Measurements from ENCODE around the gene SLAMF1.
"Not testable (repeated sequence)": the region's sequence is repeated elsewhere in the genome, so short reads cannot be mapped to it uniquely, and the experiment has no call there.

Gene SLAMF1, protein sequence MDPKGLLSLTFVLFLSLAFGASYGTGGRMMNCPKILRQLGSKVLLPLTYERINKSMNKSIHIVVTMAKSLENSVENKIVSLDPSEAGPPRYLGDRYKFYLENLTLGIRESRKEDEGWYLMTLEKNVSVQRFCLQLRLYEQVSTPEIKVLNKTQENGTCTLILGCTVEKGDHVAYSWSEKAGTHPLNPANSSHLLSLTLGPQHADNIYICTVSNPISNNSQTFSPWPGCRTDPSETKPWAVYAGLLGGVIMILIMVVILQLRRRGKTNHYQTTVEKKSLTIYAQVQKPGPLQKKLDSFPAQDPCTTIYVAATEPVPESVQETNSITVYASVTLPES

DNA sequence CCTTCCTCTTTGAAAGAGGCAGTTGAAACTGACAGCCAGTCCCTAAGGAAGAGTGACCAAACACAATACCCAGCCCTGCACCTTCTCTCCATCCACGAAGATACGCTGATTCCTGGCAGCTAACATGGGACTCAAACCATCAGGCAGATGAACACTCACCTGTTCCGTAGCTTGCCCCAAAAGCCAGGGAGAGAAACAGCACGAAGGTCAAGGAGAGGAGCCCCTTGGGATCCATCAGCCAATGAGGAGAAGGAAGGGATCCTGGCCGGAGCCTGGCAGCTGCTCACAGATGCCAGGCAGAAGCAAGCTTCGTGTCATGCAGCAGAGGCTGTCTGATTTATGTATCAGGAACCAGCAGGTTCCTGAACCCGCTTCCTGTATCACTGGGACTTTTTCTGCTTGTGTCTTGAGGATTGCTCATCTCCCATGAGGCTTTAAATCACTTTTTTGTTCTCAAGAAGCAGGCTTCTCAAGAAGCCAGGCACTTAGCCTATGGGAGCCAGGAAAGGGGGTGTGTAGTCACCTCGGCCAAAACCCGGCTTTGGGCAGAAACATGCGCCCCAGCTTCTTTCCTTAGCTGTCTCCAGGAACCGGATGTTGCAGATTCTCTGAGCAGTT is at the start of gene SLAMF1:
TSS of gene SLAMF1 (minus strand) at position 334 of the 618 bp plus-strand sequence. CDS start at position 235, 99 bp downstream.
- DNase-seq (ENCODE audit: low read depth) = no peak

DNA sequence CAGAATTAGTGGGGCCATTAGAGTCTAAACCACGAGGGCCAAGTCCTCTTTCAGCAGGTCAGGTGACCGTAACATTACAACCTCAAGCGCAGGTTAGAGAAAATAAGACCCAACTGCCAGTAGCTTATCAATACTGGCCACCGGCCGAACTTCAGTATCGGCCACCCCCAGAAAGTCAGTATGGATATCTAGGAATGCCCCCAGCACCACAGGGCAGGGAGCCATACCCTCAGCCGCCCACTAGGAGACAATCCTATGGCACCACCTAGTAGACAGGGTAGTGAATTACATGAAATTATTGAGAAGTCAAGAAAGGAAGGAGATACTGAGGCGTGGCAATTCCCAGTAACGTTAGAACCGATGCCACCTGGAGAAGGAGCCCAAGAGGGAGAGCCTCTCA is 45.5 kb upstream of the SLAMF1 start:
- DNase-seq (ENCODE audit: low read depth) = not testable (repeated sequence)

DNA sequence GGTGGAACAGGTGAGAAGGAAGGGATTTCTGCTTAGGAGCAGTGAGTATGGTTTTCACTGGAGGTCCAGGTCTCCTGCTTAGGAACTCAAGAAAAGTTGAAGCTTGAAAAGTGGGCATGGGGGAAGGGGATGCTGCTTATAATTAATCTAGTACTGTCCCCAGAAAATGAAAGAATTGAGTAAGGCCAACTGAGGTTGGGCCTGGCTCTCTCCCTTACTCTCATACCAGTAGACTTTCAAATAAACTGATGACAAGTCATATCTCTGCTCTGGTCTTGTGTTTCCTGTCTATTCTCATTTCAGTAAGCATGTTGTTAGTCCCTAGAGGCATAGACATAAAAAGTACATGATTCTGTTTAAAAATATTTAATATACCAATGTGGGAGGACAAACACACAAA is 38.4 kb upstream of the SLAMF1 start:
- DNase-seq (ENCODE audit: low read depth) = no peak

DNA sequence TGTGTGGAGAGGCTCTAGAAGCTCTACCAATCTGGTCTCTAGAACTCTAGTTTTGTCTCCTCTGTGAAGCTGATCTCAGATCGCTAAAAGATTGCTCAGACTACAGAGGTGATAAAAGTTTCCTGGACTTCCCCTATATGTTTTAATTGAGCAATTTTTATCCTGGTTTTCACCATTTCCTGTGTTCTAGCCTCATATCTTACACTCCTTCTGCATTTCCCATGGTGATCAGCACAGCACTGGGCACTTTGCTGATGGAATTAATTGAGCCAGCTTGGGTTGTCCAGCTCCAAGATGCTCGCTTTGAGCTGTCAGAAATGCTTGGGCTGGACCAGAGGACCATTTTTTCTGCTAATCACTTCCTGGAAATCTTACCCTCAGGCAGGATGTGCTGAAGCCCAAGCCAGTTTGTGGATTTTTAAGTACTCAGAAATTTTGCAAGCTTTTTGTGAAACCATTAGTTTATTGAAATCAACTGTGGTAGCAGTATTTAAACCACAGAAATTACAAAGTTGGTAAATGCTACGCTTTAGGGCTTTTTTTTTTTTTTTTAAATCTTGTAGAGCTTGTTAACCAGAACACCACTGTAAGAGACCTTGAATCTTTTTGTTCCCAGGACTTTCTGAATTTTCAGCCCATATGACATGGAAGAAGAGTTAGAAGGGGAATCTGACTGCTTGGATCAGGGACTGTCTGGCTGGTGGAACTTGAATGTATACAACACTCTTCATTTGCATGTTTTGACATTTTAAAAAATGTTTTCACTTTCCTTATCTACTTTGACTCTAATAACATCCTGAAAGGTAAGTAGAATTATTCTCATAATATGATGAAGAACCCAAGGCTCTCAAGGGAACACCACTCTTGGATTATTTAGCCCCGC is 36.4 kb upstream of the SLAMF1 start:
- DNase-seq (ENCODE audit: low read depth) = no peak

DNA sequence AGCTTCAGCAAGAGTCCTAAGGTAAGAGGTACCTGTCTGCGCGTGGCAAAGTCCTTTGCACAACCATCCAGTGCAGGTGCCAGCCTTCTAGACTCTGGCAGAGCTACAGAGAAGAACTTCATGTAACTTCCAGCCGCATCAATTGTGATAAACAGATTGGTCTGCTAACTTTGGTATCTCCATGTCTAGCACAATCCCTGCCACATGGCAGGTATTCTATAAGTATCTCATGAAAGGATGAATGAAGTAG is 35.0 kb upstream of the SLAMF1 start:
- DNase-seq (ENCODE audit: low read depth) = no peak

DNA sequence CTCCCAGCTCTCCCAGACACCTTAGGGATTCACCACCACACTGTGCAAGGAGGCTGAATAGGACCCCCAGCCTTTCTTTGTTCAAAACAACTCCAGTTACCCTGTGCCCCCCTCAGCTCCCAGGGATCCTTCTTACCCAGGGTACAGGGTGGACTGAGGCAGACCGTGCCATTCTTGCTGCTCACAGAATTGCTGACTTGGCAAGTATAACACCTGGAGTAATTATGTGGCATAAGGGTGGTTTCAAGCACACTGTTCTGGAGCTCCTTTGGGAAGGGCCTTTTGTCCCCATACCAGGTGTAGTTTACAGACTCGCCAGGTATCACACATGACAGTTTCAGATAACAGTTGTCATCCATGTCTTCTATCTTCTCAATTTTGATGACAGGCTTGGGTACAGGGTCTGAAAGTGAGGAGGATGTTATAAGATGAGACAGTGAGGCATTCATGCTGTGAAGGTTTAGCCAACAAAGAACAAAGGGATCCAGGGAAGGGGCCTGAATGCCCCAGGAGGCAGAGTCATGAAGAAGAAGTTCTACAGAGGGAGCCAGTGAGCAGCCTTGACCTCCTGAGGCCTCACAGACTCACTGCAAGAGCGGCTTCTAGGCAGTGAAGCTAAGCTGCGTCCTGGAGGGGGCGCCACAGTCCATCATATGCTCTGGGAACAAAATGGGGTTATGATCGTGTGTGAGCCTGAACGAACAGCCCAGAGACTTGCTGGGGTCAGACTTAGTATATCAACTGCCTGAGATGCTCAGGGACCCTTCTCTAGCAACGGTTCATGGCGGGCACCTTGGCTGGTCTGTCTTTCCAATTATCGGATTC is 34.4 kb upstream of the SLAMF1 start:
- peak; percentile 75 for DNase-seq (ENCODE audit: low read depth)

DNA sequence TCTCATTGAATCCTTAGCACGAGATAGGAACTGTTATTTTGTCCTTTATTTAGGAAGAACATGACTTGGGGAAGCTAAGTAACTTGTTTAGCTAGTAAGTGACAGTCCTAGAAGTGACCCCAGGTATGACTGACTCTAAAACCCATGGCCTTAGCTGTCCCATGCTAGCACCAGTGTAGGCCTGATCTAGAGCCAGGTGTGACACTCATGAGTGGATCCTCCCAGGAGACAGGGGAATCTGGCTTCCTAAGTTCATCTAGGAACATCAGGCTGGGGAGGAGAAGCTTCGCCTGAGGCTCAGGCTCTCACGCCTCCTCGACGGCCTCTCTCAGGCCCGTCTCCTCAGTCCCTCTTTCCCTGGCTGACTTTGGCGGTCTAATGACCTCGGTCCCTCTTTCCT is 33.6 kb upstream of the SLAMF1 start:
- no peak for DNase-seq (ENCODE audit: low read depth)

DNA sequence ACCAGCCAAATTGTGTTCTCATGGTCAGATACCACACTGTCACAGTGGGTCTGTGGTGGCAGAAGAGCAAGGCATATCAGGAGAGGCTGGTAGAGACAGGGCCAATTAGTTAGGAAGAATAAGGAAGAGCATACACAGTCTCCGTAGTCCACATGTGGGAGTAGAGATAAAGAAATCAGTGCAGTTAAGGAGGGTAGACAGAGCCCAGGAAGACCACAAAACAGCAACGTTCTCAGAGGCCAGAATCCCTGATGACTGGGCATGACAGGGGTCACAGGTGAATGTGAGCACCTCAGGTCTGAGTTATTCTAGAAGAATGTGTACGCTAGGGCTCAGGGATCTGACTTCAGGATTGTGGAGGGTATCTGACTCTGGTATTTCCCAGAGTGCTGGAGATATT is 33.0 kb upstream of the SLAMF1 start:
- DNase-seq (ENCODE audit: low read depth) = no peak

DNA sequence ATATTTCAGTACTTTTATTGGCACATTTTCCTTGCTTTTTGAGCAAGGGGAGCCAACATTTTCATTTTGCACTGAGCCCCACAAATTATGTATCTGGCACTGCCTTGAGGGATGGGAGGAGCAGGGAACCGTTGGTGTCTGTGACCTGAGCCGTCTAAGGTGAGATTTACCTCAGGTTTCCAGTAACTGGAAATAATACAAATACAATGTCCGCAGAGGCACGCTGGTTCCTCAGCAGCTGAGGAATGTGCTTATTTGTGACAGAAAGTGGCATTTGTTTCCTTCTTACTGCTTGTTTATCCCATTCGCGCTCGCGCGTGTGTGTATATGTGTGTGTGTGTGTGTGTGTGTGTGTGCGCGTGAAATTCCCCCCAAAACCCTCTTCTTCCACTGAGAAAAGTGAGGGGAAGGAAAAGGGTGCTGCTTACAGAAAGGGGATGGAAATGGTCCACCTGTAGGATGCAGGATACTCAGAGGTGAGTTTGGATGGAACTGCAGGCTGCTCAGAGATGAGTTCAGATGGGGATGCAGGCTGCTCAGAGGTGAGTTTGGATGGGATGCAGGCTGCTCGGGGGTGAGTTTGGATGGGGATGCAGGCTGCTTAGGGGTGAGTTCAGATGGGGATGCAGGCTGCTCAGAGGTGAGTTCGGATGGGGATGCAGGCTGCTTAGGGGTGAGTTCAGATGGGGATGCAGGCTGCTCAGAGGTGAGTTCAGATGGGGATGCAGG is 30.2 kb upstream of the SLAMF1 start:
- no peak for DNase-seq (ENCODE audit: low read depth)

DNA sequence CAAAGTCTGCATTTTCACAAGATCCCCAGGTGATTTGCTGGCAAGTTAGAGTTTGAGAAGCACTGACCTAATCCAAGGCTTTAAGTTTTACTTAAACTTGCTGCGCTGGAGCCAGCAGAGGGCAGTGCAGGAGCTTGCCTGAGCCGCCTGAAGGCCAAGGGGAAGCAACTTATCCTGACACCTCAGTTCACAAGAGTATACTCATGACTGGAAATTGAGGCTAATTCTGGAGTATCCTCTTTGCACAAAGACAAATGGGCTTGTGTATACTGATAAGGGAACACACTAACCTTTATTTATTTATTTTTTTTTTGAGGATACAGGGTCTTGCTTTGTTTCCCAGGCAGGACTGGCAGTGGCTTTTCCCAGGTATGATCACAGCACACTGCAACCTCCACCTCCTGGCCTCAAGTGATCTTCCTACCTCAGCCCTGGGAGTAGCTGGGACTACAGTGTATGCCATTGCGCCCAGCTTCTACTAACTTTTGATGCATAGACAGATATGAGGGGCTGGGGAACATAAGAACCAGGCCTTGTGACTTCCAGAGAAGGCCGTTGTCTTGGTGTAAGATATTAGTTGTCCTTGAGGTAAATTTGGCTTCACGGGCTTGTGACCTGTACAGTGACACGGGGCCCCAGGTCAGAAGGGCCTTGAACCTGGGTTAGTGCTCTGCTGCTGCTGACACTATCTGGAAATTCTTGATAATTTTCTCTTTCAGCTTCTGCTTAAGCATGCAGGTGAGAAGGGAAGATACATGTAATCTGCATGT is 29.0 kb upstream of the SLAMF1 start:
- DNase-seq (ENCODE audit: low read depth) = peak; percentile 58

DNA sequence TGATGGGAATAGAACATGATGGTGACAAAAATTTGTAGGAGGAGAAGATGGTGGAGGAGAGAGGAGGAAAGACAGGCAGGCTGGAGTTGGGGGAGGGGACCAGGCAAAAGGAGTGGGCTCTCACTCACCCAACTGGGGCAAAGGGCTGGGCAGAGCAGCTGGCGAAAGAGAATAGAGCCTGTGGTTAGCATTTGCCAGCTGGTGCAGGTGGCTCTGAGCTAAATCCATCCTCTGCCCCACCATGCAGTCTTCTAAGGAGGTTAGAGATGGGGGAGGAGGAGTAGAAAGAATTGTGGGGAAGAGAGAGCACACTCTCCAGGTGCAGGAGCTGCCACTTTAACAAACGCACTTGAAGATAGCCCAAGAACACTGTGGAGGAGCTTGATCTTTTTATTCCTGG is 27.6 kb upstream of the SLAMF1 start:
- no peak for DNase-seq (ENCODE audit: low read depth)

DNA sequence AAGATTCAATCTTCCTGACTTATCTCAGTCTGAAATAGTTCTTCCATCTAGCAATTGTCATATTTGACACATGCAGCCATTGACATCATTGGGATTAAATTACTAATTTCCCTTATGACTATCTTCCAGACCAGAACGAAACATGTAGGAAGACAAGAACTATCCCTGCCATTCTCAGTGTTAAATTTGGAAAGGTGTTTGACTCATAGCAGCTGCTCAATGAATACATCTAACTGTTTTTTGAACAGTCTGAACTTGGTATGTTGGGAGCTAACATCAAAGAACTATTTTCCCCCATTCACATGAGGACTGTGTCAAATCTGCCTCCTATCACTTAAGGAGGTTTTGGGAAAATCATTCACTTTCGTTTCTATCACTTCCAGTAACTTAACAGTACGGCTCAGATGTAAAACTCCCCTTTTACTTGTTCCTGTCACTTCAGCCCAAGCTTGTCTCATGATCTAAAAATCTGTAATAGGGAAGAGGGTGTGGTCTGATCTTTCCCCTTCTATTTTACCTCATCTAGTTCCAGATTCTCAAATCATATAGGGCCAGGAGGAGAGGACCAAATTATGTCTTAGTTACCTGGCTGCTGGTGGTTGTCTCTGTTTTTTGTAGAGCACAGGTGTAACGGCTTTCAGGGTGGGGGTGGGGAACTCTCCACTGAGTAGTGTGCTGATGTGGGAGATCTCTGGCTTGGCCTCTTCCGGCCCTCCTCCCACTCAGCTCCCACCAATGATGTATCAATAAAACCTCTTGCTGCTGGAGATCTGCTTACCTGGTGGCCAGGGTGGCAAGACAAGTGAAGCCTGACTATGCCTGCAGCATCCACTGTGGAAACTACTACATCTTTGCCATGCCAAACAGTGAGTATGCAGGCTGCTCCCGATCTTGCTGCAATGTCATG is 26.2 kb upstream of the SLAMF1 start:
- no peak for DNase-seq (ENCODE audit: low read depth)

DNA sequence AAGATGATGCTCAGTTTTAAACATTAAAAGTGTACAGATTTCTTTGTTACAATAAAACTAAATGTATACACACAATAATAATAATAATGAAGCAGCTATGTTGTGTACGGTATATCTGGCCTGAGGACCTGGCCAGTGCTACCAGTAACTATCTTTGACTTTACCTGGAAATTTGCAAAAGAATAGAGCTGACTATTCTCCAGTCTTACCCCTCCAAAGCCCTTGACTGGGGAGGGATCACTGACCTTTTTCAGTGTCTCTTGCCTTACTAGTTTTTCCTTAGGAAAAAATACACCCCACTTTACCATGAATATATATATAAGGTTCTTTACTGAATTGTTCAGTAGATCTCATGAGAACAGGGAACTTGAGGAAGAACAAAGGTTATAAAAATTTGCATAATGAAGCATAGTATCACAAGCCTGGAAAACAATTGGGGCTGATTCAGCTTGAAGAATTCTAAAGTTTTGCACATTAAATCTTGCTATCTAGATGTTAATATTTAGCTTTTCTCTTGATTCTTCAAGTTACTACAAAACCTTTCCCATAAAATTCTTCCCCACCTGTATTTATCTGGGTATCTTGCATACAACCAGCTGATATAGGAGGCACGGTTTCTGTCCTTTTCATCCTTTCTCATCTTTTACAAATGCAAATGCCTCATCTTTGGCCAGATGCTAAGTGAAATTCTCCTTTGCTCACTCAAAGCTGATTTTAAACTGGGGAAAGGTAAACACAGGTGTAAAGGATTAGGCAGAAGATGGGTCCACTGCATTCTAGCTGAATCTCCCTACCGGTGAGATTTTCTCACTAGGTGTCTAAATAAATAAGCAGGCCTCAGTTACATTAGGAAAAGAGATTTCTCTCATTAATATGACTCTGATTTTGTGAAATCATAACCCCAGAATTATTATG is 25.0 kb upstream of the SLAMF1 start:
- no peak for DNase-seq (ENCODE audit: low read depth)

DNA sequence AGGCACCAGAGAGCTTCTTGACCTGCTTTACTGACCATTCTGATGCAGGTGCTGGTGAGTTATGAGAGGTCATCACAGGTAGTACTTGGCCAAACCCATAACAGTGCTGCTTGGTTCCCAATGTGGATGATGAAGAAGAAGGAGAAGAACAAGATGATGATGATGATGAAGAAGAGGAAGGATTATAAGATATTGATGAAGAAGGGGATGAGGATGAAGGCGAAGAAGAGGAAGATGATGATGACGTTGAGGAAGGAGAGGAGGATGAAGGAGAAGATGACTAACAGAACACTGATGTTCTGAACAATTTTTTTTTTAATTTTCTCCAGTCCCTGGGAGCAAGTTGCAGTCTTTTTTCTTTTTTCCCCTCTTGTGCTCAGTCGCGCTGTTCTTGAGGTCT is 23.9 kb upstream of the SLAMF1 start:
- DNase-seq (ENCODE audit: low read depth) = no peak

DNA sequence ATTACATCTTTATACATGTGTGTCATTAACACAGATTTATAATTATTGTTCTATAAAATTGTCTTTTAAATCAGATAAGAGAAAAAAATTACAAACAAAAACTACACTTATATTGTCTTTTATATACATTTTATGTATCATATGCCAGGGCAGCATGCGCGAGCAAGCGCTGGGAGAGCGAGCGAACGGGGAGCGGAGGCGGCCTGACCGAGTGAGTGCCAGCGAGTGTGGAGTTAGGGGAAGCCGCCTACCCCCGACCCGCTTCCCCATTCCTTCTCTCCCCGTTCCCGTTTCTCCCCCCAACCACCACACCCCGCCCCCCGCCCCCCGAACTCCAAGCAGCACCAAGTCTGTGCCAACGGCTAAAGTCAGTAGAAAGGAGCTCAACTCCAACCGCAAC is 23.0 kb upstream of the SLAMF1 start:
- DNase-seq (ENCODE audit: low read depth) = no peak

DNA sequence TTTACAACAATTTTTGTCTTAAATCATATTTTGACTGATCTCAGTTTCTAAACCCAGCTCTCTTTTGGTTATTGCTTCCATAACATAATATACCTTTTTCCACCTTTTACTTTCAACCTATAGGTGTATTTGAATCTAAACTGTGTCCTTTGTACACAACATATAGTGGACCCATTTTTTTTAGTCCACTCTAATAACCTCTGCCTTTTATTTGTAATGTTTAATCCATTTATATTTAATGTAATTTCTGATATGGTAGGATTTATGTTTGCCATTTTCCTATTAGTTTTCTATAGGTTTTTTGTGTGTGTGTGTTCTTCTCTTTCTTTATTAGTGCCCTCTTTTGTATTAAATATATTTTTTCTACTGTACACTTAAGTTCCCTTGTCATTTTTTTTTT is 22.4 kb upstream of the SLAMF1 start:
- no peak for DNase-seq (ENCODE audit: low read depth)

DNA sequence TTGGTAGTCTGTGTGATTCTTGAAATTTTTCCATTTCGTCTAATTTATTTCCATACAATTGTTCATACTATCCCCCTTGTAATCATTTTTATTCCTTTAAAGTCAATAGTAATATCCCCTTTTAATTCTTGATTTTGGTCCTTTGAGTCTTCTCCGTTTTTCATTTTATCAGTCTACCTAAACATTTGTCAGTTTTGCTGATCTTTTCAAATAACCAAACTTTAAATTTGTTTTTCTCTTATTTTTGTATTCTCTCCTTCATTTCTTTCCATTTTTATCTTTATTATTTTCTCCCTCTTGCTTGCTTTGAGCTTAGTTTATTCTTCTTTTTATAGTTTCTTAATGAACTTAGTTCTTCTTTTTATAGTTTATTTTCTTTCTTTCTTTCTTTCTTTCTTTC is 21.1 kb upstream of the SLAMF1 start:
- DNase-seq (ENCODE audit: low read depth) = no peak

DNA sequence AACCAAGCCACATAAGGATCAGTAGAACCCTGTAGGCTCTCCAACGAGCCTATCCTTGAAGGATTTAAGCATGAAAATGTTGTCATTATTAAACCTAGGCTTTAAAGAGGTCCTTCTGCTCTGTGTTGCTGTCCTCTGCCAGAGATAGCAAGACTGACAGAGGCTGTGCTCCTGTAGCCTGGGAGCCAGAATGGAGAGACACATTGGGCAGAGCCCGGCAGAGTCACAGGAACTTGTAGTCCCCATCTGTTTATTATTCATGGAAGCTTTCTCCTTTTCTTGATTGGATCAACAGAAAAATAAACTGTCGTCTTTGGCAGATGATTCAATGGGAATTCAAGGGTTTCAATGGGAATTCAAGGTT is 19.2 kb upstream of the SLAMF1 start:
- no peak for DNase-seq (ENCODE audit: low read depth)
